NCI-H1417 (cell line): Measurements from ENCODE around the gene NUDT12.

Experiments used
- DNase-seq, 3 experiments: peaks; one replicate each; lab custom pipeline; 2025; lab: John Stamatoyannopoulos, UW

NUDT12 gene

DNA sequence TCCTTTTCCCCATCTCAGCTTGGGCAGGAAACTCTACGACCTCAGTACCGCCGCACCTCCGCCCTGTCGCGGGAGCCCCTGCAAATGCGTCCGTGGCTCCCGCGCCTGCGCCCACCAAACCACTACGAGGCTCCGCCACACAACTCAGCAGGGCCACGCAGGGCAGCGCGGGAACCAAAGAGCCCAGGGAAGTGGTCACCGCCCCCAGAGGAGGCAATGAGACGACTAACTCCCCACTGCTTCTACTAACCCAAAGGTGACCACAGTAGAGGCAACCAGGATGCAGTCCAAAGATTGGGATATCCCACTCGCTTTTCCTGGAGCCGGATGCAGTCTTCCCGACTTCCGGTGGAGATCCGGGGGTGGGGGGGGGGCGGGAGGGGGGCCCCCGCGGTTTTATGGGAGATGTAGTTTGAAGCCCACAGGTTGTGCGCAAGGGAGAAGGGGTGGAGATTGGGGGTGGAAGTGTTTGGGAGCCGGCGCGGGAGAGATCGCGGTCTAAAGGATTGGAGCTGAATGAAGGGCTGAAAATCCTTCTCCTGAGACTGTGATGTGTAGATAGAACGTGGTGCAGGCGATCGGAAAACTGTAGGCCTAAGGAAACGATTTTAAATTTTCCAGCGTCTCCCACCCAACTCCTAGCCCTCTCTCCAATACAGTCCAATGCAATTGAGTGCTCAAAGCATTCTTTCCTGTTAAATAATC is at the start of gene NUDT12:
Gene NUDT12, minus strand, starts transcription at position 337 of the 705 bp plus-strand sequence. CDS start 2,541 bp downstream, outside the sequence.
- DNase-seq = peak; percentile 75 to 90 (median 84)

DNA sequence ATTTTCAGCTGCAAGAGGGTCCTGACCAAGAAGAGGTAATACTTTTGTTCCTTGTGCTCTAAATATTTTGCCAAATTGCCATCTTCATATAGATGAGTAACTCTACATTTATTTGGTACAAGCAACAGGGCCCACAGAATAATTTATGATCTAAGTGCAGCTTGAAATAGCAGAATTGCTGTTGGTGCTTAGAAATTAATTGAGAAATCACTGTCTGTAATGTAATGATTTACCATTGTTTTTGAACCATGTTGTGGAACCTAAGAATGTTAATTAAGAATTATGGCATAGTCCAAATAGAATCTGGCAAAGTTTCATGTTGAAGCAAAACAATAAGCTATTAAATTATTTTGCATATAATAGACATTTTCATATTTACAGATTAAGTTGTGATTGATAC is 44.8 kb upstream of the NUDT12 start:
- no peak for DNase-seq

GRCh38 chr5:103605277-103605676 is 42.7 kb upstream of the NUDT12 start:
- DNase-seq = no peak

GRCh38 chr5:103602438-103602837 is 39.8 kb upstream of the NUDT12 start:
- DNase-seq = no peak

GRCh38 chr5:103601314-103601713 is 38.7 kb upstream of the NUDT12 start:
- DNase-seq = no peak

- no peak for DNase-seq
These were observed 37.5 kb upstream of the NUDT12 start for GRCh38 chr5:103600086-103600485.

- DNase-seq = no peak
These were observed 36.5 kb upstream of the NUDT12 start for GRCh38 chr5:103598997-103599566.

- no peak for DNase-seq
These were observed 27.6 kb upstream of the NUDT12 start for GRCh38 chr5:103590221-103590620.

DNA sequence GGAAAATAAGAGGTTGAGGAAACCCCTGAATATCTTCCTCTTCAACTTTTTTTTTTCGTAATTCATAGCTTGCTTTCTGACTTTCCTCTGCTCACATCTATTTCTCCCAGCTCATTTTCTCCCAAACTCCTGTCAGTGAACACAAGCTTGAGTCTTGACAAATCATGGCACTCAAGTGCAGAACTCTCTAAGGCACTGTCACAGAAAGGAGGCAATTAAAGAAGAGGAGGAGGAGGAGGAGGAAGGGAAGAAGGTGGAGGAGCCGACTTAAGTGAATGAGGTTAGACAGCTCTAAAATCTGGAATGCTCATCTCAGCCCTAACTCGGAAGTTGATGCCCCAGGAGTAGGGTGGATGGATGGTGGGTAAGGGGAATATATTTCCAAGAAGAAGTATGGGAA is 27.2 kb upstream of the NUDT12 start:
- no peak for DNase-seq

DNA sequence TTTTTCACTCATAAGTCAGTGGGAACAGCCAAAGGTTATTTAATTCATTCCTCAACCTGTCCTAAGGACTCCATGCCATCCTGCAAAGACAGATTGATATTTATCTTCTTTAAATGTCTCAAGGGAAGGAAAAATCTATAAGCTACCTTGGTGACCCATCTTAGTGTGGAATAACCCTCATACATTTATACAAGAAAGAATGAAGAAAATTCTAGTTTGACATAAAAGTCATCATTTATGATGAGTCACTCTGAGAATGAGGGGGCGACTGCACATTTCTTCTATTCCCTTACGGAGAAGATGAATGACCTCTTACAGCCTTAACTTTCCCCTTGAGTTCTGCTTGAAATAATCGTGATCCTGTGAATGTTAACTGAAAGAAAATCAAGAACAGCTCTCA is 26.8 kb upstream of the NUDT12 start:
- no peak for DNase-seq

DNA sequence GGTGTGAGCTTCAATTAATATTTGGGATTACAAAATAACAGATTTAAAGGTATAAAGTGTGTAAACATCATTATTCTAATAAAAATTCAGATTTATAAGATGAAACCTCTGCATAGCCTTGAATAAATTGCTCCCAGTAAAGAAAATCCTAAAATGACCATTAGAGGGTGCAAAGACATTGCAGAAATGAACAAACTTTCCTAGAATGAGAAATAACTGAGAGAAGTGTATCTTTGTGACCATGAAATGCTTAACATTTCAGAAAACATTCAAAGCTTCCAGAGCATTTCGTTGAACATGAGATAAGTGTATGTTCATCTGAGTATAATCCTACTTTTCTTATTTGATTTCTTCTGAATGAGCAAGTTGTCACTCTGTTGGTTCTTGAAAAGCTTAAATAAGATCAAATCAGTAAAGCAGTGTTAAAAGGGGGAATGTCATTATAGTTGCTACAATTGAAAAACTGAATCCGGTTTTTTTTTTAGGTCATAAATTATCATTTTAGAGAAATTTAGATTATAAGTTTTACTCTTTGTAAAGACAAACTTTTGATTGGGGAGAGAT is 24.7 kb upstream of the NUDT12 start:
- DNase-seq = peak; percentile 14 to 78 (median 74)

DNA sequence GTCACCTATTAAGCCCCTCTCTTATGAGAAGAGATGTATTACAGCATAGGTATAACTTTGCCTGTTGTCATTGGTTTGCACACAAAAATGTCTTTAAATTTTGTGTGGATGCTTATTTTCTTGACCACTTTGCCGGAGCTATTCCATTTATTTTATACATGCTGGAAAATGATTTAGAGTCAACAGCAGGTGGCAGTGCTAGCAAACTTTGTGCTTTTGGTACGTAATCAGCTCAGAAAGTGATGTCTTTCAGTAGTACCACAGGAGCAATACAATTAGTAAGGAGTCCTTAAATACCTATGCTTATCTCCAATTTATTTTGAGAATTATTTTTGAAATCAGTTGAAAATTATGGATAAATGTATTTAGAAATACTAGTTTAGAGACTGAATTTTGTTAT is 19.8 kb upstream of the NUDT12 start:
- DNase-seq = peak; percentile 7 to 71 (median 65)

DNA sequence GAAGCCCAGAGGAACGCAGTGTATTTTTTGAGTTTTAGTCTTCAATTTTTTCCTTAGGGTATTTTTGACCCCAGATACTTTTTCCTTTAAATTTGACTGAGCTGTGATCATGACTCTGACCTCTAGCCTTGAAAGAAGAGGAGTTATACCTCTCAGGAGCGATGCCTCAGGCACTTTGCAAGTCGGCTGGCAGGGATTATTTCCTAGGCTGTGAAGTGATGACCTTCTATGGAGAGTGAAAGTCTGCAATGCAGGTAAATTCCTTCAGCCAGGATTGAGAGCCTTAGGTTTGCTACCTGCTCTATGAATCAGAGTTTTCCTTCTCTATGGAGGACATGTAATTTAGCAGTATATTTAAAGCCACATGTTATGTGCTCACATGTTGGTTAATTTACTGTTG is 10.8 kb upstream of the NUDT12 start:
- peak in 1 of 3 experiments; percentile 11 for DNase-seq

- DNase-seq = no peak
These were observed 9.9 kb upstream of the NUDT12 start for GRCh38 chr5:103572454-103572853.

GRCh38 chr5:103571730-103572129 is 9.1 kb upstream of the NUDT12 start:
- no peak for DNase-seq

DNA sequence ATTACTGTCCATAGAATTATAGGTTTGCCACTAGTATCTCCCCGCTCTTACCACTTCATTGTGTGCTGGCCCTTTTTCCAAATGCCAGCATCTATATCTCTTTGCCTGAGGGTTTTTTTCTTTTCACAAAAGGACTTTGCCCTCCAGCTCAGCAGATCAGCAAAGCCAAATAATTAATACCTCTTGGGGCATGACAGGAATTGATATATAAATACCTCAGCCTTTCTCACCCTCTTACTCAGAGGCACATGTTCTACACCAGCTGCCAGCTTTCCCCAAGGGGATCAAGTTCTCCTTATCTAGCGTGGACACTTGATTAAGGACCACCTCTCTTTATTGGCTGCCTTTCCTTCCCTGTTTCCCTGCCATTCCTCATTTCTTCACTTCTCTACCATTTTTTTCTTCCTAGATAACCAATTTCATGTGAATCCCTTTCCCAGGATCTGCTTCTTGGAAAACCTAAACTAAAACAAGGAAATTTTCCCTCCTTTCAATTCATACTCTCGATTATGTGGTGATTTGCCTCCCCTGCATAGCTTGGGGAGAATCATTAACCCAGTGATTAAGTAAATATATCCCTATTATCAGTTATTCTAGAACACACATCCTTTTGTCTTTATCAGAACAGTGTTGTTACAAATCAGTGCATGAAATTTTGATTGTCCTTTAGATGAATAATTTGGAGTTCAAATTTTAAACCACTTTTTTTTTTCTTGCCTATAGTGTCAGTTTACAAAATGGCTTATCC is 6.9 kb upstream of the NUDT12 start:
- peak in 1 of 3 experiments; percentile 20 for DNase-seq

GRCh38 chr5:103565719-103566118 is 3.1 kb upstream of the NUDT12 start:
- DNase-seq = no peak

GRCh38 chr5:103561685-103562452 is 720 bp downstream of the NUDT12 start:
- DNase-seq = peak in 2 of 3 experiments; percentile 13 to 57

DNA sequence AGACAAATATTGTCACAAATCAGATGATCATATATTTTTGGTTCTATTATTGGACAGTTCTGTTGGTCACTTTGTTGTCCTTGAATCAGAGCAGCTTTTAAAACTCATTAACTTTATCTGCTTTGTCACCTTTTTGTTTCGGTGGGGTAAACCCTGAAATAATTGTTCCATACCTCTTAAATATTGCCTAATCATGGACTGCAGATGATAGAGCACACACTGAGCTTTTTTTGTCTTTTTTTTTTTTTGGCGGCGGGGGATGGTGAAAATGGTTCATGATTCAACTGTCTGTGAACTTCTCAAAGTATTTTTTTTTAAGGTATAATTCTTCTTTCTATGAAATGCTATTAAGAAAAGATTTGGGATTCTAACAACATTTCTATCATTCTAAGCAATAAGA is 1.8 kb downstream of the NUDT12 start:
- no peak for DNase-seq

GRCh38 chr5:103546858-103547257 is 15.7 kb downstream of the NUDT12 start:
- peak in 1 of 3 experiments; percentile 50 for DNase-seq

DNA sequence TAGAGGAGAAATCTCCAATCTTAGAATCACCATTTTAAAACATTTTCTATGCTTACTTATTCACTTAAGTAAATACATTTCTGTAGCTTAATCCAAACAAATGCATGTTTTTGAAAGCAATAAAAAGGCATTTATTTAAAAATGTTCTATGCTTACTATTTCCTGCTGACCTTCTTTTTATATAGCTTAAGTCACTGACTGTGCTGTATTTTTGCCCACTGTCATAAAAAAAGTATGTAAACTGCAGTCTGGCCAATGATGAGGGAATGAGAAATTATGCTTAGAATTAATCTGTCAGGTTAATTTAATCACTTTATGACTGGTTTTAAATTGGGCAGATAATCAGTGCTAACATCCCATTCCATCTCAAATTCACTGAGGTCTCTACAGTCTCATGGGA is 20.1 kb downstream of the NUDT12 start:
- DNase-seq = no peak

- DNase-seq = no peak
These were observed 21.0 kb downstream of the NUDT12 start for GRCh38 chr5:103541569-103541968.
